Endothelial cell of umbilical vein (primary cell): ENCODE results near the gene SZT2. TPM values are rescaled to one million over a fixed set of nuclear protein-coding genes. Genes with fewer than 3 reads are reported as not detected.

Source experiments
- BruUV-seq: library from RNA; stranded (reverse); fragments of 400-500 nt; replicated peaks from 2 replicates; lab custom pipeline; 2021; lab: Mats Ljungman, UMichigan
- CTCF ChIA-PET: fragments of 300-600, 350-600 bp; sonication (Branson Sonifier 250); formaldehyde crosslinking; loops from one replicate; lab custom pipeline; 2021; ENCODE audit warnings: antibody characterized with exemption, inconsistent platforms; lab: Charles Lee
- POLR2A ChIA-PET: fragments of 300-600, 350-600 bp; sonication (Branson Sonifier 250); formaldehyde crosslinking; loops from one replicate; lab custom pipeline; 2021; ENCODE audit warnings: antibody characterized with exemption, inconsistent platforms; lab: Charles Lee
- DNase-seq: peaks from one replicate; pipeline ENCODE4 v3.0.0-alpha.2; 2011; ENCODE audit warnings: low read depth, low spot score
- FAIRE-seq: peaks from 2 replicates; lab custom pipeline; 2011; peaks lifted over from hg19 to GRCh38; lab: Jason Lieb, UNC
- H2AFZ ChIP-seq: 2 replicates; pipeline ENCODE4 v1.6.0; 2012; ENCODE audit warnings: low read depth, low read length, control low read depth, inconsistent platforms
- H3K27ac ChIP-seq: 2 replicates; pipeline ENCODE4 v1.5.1; 2011; ENCODE audit warnings: low read depth, mild to moderate bottlenecking, control low read depth, low read length, moderate library complexity; ENCODE audit not compliant: insufficient read depth
- H3K27me3 ChIP-seq, 2 experiments: 2 replicates each; pipeline versions ENCODE4 v1.6.0 to v1.6.1; 2011; ENCODE audit warnings: low read length in 2 of 2, mixed read lengths in 1 of 2; ENCODE audit not compliant: control insufficient read depth in 2 of 2, insufficient read depth in 2 of 2
- H3K36me3 ChIP-seq, 2 experiments: 2 replicates in 1 of 2; 3 replicates in 1 of 2; pipeline ENCODE4 v1.5.1; 2011; ENCODE audit warnings: low read length in 2 of 2, mild to moderate bottlenecking in 1 of 2, moderate library complexity in 1 of 2; ENCODE audit not compliant: control insufficient read depth in 2 of 2, insufficient read depth in 2 of 2; ENCODE audit errors: extremely low read depth in 1 of 2
- H3K4me1 ChIP-seq: 3 replicates; pipeline ENCODE4 v1.5.1; 2011; ENCODE audit warnings: mild to moderate bottlenecking, low read length; ENCODE audit not compliant: control insufficient read depth, insufficient read depth; ENCODE audit errors: extremely low read depth
- H3K4me2 ChIP-seq: 2 replicates; pipeline ENCODE4 v1.6.1; 2011; ENCODE audit warnings: low read length, control low read depth, mixed read lengths; ENCODE audit not compliant: insufficient read depth
- H3K4me3 ChIP-seq, 3 experiments: fragments of 200-600 bp in 1 of 3; sonication (generic), shearing (Covaris generic) in 1 of 3; replicated peaks in 1 of 3; 2 replicates each; pipeline ENCODE4 v1.5.1; 2011 to 2016; ENCODE audit warnings: control low read depth in 3 of 3, low read length in 3 of 3, mild to moderate bottlenecking in 2 of 3, inconsistent platforms in 1 of 3, low read depth in 1 of 3, moderate library complexity in 1 of 3; ENCODE audit not compliant: insufficient read depth in 1 of 3
- H3K79me2 ChIP-seq: 2 replicates; pipeline ENCODE4 v1.6.0; 2012; ENCODE audit warnings: low read length, inconsistent platforms; ENCODE audit not compliant: control insufficient read depth, insufficient read depth
- H3K9ac ChIP-seq: replicated peaks from 2 replicates; pipeline ENCODE3; 2011; ENCODE audit warnings: low read length, control low read depth; ENCODE audit not compliant: insufficient read depth; ENCODE audit errors: extremely low read depth
- H3K9me1 ChIP-seq: replicated peaks from 3 replicates; pipeline ENCODE4 v1.6.0; 2011; ENCODE audit warnings: mild to moderate bottlenecking, low read length; ENCODE audit not compliant: control insufficient read depth, insufficient read depth; ENCODE audit errors: extremely low read depth
- H3K9me3 ChIP-seq: replicated peaks from 2 replicates; pipeline ENCODE4 v1.5.1; 2012; ENCODE audit warnings: low read length, inconsistent platforms; ENCODE audit not compliant: control insufficient read depth, insufficient read depth
- H4K20me1 ChIP-seq: replicated peaks from 2 replicates; pipeline ENCODE3; 2011; ENCODE audit warnings: mild to moderate bottlenecking, low read length; ENCODE audit not compliant: control insufficient read depth, insufficient read depth; ENCODE audit errors: extremely low read depth
- CTCF ChIP-seq, 2 donors: IDR thresholded peaks; 1 replicate in 1 of 2; 2 replicates in 1 of 2; pipeline ENCODE4 v1.5.1; 2011; ENCODE audit warnings: low read length in 2 of 2, mild to moderate bottlenecking in 2 of 2, moderate library complexity in 2 of 2, control low read depth in 1 of 2, inconsistent platforms in 1 of 2, low read depth in 1 of 2; ENCODE audit not compliant: insufficient read depth in 1 of 2; ENCODE audit errors: extremely low read depth in 1 of 2
- EZH2 ChIP-seq: IDR thresholded peaks from 2 replicates; pipeline ENCODE4 v1.6.1; 2012; ENCODE audit warnings: borderline replicate concordance, low read depth, mild to moderate bottlenecking, moderate library complexity, low read length, inconsistent platforms; ENCODE audit not compliant: severe bottlenecking
- FOS ChIP-seq: IDR thresholded peaks from 2 replicates; pipeline ENCODE4 v1.6.1; 2011; ENCODE audit warnings: mild to moderate bottlenecking, low read length, moderate library complexity, borderline replicate concordance; ENCODE audit not compliant: insufficient read depth
- GATA2 ChIP-seq: IDR thresholded peaks from 2 replicates; pipeline ENCODE4 v1.7.0; 2011; ENCODE audit warnings: low read depth, mild to moderate bottlenecking, moderate library complexity, mixed read lengths, low read length; ENCODE audit not compliant: insufficient read length, insufficient read depth
- JUN ChIP-seq: IDR thresholded peaks from 2 replicates; pipeline ENCODE4 v1.6.1; 2011; ENCODE audit warnings: borderline replicate concordance, low read depth; ENCODE audit not compliant: insufficient read length, insufficient read depth
- MAX ChIP-seq: IDR thresholded peaks from 2 replicates; pipeline ENCODE4 v1.6.1; 2011; ENCODE audit not compliant: insufficient read depth, insufficient read length
- MYC ChIP-seq: IDR thresholded peaks from one replicate; pipeline ENCODE4 v1.6.1; 2011; ENCODE audit warnings: mild to moderate bottlenecking, low read depth, low read length
- POLR2A ChIP-seq: IDR thresholded peaks from 2 replicates; pipeline ENCODE4 v1.6.1; 2012; ENCODE audit warnings: low read depth, mild to moderate bottlenecking, control low read depth, low read length
- POLR2AphosphoS5 ChIP-seq: IDR thresholded peaks from 2 replicates; pipeline ENCODE4 v1.6.1; 2012; ENCODE audit warnings: low read depth, mild to moderate bottlenecking, control low read depth, low read length, moderate library complexity; ENCODE audit not compliant: insufficient read depth
- dilution Hi-C: fragments of 300-500 bp; cut with MboI; formaldehyde crosslinking; loops from one replicate; pipeline ENCODE4 v1.15.0; 2019; ENCODE audit warnings: low sequenced_read_pairs; ENCODE audit not compliant: extremely low pct_ligation_motif_present
- intact Hi-C: fragments of 100-400 bp; cut with micrococcal nuclease; formaldehyde crosslinking; loops from one replicate; pipeline ENCODE4 v1.10.0; 2022
- polyA plus RNA-seq, 4 experiments: library from polyadenylated mRNA; depleted of rRNA in 3 of 4; stranded (reverse) in 3 of 4; unstranded in 1 of 4; fragments of >200 nt; gene quantifications; 2 replicates each; pipeline versions ENCODE4 v1.2.1 to v1.2.3, GENCODE V29; 2011 to 2012; ENCODE audit warnings: missing spikeins in 1 of 4
- total RNA-seq: library from RNA; stranded (reverse); gene quantifications from 2 replicates; pipeline ENCODE4 v1.2.3, GENCODE V29; 2021

Gene SZT2
- total and polyA plus RNA-seq, 2 donors (not counting 3 experiments of a cell fraction or from before 2014, with no cell fraction given) = 11.4 to 49.9 TPM

- H4K20me1 ChIP-seq = no peaks in the 10 kb centered on the region
- H3K9ac ChIP-seq = no peak overlapping the region
- no peak overlapping the region for H3K4me2 ChIP-seq
- BruUV-seq = no TSS peak
- ChIA-PET POLR2A (interaction anchor here (1.1 kb wide), 1 partner anchor 11 kb away, joined by 5 read pairs; no protein-coding TSS in a partner anchor), CTCF (interaction anchor here (1.4 kb wide), 1 partner anchor 151 kb away, joined by 6 read pairs; no protein-coding TSS in a partner anchor)
- no peaks in the 10 kb centered on the region for H3K9me3 ChIP-seq
- TF ChIP-seq MAX = no peak
- TF ChIP-seq JUN = no peak
- no peak for TF ChIP-seq FOS
- no peak for TF ChIP-seq EZH2
- TF ChIP-seq POLR2A = no peak
- no peak for TF ChIP-seq POLR2AphosphoS5
- no peak for TF ChIP-seq GATA2
- TF ChIP-seq MYC = no peak
- TF ChIP-seq CTCF (IDR thresholded peaks at IDR 0.05; ENCODE audit: extremely low read depth in 1 of 2, insufficient read depth in 1 of 2, low read depth in 1 of 2, low read length in 2 of 2) = no peak
- no peaks in the 10 kb centered on the region for H3K27me3 ChIP-seq
- intact Hi-C loops (no loop called here), dilution Hi-C loops (no loop called here)
- no peak overlapping the region for H2AFZ ChIP-seq
- FAIRE-seq = no peak
- H3K9me1 ChIP-seq = no peaks in the 10 kb centered on the region
- no peaks in the 10 kb centered on the region for H3K79me2 ChIP-seq
- H3K27ac ChIP-seq = no peak overlapping the region
- peaks cover 6 to 12% of the 10 kb centered on the region in 2 experiments for H3K36me3 ChIP-seq
- no peak for DNase-seq
- H3K4me1 ChIP-seq = peaks cover 15% of the 10 kb centered on the region
- no peak overlapping the region for H3K4me3 ChIP-seq
These were observed 11.9 kb upstream of the SZT2 start for GRCh38 chr1:43377831-43378230.
